Ovary (tissue), 9 donors: ENCODE results near the gene PDE3B. TPM values are rescaled to one million over a fixed set of nuclear protein-coding genes. Genes with fewer than 3 reads are reported as not detected.
"Not testable (repeated sequence)": the region's sequence is repeated elsewhere in the genome, so short reads cannot be mapped to it uniquely, and the experiment has no call there.

Source experiments
- DNase-seq, 5 donors: peaks; one replicate each; pipeline ENCODE4 v3.0.0-alpha.2; 2019 to 2020
- H3K27ac ChIP-seq, 2 donors: fragments of 200-600 bp; one replicate each; pipeline versions ENCODE4 v1.5.1 to v1.8.0; 2019 to 2022
- H3K27me3 ChIP-seq: fragments of 200-600 bp; one replicate; pipeline ENCODE4 v1.8.0; 2022
- H3K36me3 ChIP-seq: fragments of 200-600 bp; sonication (generic); one replicate; pipeline ENCODE4 v1.5.1; 2019
- H3K4me1 ChIP-seq: one replicate; pipeline ENCODE4 v1.8.1; 2013; ENCODE audit warnings: mild to moderate bottlenecking, moderate library complexity; ENCODE audit not compliant: insufficient read depth
- H3K4me3 ChIP-seq: fragments of 200-600 bp; sonication (generic); one replicate; pipeline ENCODE4 v1.5.1; 2017
- H3K9me3 ChIP-seq, 2 donors: fragments of 200-600 bp in 1 of 2; sonication (generic) in 1 of 2; one replicate each; pipeline versions ENCODE4 v1.5.1 to v1.8.1; 2013 to 2019; ENCODE audit warnings: mild to moderate bottlenecking in 1 of 2, moderate library complexity in 1 of 2
- EP300 ChIP-seq: sonication (generic); formaldehyde crosslinking; IDR thresholded peaks from one replicate; pipeline ENCODE4 v1.6.1; 2017; ENCODE audit warnings: antibody characterized with exemption
- POLR2A ChIP-seq: fragments of 450-650 bp; IDR thresholded peaks from one replicate; pipeline ENCODE4 v1.6.1; 2017; ENCODE audit warnings: antibody characterized with exemption, mild to moderate bottlenecking, moderate library complexity
- WGBS, 3 donors: extraction: QIAGEN DNeasy Blood & Tissue Kit in 1 of 3; methylation state at CpG; one replicate each; pipeline versions ENCODE4 v1.1.5 to v1.1.7; 2013 to 2017; 5-methylcytosine and 5-hydroxymethylcytosine counted together
- intact Hi-C, 4 donors: fragments of 100-400 bp; cut with DNase I; formaldehyde crosslinking; loops; one replicate each; pipeline versions ENCODE4 v1.11.0 to v1.15.1; 2022 to 2023
- polyA plus RNA-seq, 2 donors: library from polyadenylated mRNA; stranded (reverse); fragments of 200-250 nt in 1 of 2; fragments of 350-450 nt in 1 of 2; fragmentation: Illumina TruSeq in 1 of 2; extraction: RNeasy Lipid Tissue Mini Kit (QIAGEN cat#74804) in 1 of 2; gene quantifications; one replicate each; pipeline ENCODE4 v1.2.3, GENCODE V29; 2013 to 2014
- total RNA-seq, 7 donors: library from RNA; depleted of rRNA in 2 of 7; stranded (reverse); fragments of >200 nt in 2 of 7; fragmentation: NEBNext Ultra II Directional in 3 of 7; extraction: Animal tissue kit (Norgen Biotek cat#: 25700) in 3 of 7; gene quantifications; one replicate each; pipeline versions ENCODE4 v1.1.0 to v1.2.4, GENCODE V29; 2016 to 2023
- TF ChIP-seq, protein P1 (sequence below), 3 donors: fragments of 450-650 bp in 2 of 3; fragments of 200-600 bp in 1 of 3; IDR thresholded peaks; one replicate each; pipeline versions ENCODE4 v1.5.1 to v1.8.0; 2016 to 2022; ENCODE audit warnings: antibody characterized with exemption in 3 of 3, mild to moderate bottlenecking in 1 of 3
- donor health status: DM: no; HTN: no; CAD: no; lungs with moderate emphysema.
- donor health status: DM: no; HTN: no; CAD: no.
- donor health status: Bipolar disorder and iron deficiency.
- donor health status: DM: yes; HTN: yes; CAD: no.
- donor health status: DM: no; HTN: no; CAD: no.
- donor health status: DM: yes; HTN: yes; CAD: no.

PDE3B gene
- total and polyA plus RNA-seq, 9 donors, result 0.13 to 5.9 (median 1.2) TPM

DNA sequence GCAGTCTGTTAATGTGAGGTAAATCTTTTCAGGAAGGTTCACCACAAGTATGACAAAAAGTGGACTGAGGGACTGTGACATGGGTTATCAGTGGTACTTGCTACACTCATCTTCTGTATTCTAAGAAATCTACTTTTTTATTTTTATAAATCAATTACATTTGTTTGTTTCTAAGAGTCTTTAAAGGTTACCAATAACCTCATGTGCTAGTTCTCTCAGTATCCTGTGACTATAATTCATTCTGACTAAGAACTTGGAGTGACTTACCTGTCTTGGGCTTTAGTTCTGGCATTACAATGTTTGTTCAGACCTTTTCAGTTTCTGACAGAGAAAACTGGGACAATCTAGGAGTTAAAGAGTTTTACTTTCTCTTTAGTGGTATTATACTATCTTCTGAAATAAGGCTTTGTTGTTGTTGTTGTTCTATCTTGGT lies 108.4 kb downstream of the PDE3B start:
- no peaks in the 10 kb centered on the region for H3K27me3 ChIP-seq
- no peaks in the 10 kb centered on the region for H3K36me3 ChIP-seq
- intact Hi-C loops, result no loop called here
- H3K4me3 ChIP-seq, result no peak overlapping the region
- DNase-seq, result no peak
- no peaks in the 10 kb centered on the region for H3K4me1 ChIP-seq
- no peak for TF ChIP-seq EP300
- TF ChIP-seq POLR2A, result no peak
- TF ChIP-seq, protein P1, sequence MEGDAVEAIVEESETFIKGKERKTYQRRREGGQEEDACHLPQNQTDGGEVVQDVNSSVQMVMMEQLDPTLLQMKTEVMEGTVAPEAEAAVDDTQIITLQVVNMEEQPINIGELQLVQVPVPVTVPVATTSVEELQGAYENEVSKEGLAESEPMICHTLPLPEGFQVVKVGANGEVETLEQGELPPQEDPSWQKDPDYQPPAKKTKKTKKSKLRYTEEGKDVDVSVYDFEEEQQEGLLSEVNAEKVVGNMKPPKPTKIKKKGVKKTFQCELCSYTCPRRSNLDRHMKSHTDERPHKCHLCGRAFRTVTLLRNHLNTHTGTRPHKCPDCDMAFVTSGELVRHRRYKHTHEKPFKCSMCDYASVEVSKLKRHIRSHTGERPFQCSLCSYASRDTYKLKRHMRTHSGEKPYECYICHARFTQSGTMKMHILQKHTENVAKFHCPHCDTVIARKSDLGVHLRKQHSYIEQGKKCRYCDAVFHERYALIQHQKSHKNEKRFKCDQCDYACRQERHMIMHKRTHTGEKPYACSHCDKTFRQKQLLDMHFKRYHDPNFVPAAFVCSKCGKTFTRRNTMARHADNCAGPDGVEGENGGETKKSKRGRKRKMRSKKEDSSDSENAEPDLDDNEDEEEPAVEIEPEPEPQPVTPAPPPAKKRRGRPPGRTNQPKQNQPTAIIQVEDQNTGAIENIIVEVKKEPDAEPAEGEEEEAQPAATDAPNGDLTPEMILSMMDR (IDR thresholded peaks at IDR 0.05), result no peak
- no peaks in the 10 kb centered on the region for H3K9me3 ChIP-seq
- H3K27ac ChIP-seq, result no peak overlapping the region

DNA sequence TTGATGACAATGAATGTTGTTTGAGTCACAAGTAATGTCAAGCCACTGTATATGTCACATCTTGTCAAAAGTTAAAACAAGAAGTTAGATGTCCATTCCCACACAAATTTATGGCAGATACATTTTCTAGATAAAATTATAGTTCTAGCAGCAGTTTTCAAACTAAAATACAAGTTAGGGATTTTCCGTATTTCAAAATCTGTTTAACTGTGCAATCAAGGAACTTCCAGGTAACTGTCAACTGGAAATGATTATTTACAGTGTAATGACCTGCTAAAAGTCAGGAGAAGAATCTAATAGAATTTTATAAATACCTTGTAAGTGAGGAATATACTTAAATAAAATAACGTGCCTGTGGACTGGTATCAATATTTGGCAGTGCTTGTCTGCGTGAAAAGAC lies 111.5 kb downstream of the PDE3B start:
- no peak for DNase-seq
- 83 to 89% (median 87%) methylated on average over 3 of the region's 3 CpGs for WGBS, 3 donors
- Histone ChIP-seq H3K4me1 (no peaks in the 10 kb centered on the region), H3K4me3 (no peak overlapping the region), H3K9me3 (no peaks in the 10 kb centered on the region), H3K27ac (no peak overlapping the region), H3K36me3 (no peaks in the 10 kb centered on the region), H3K27me3 (no peaks in the 10 kb centered on the region)
- intact Hi-C loops, result no loop called here
- no peak for TF ChIP-seq EP300
- TF ChIP-seq, protein P1 (IDR thresholded peaks at IDR 0.05), result no peak
- TF ChIP-seq POLR2A, result no peak

DNA sequence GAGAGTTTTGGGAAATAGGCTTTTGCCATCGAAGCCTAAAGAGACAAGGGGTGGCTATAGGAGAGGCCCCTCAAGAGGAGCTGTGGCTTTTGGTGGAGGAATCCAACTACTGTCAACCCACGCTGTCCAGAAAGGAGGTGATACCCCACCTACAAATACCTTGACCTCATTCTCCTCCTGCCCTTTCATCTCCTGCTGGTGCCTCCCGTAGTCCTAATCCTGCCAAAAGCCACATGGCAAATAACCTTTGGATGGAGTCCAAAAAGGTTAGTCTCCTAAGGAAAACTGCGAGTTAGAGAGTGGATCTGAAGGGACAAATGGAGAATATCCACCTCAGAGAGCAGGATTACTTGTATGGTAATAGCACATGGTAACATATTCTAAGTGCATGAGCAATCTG lies 112.7 kb downstream of the PDE3B start:
- Histone ChIP-seq H3K27me3 (no peaks in the 10 kb centered on the region), H3K4me1 (no peaks in the 10 kb centered on the region), H3K27ac (no peak overlapping the region), H3K9me3 (no peaks in the 10 kb centered on the region), H3K4me3 (no peak overlapping the region), H3K36me3 (no peaks in the 10 kb centered on the region)
- DNase-seq, result no peak
- intact Hi-C loops, result no loop called here
- no peak for TF ChIP-seq POLR2A
- TF ChIP-seq EP300, result no peak
- TF ChIP-seq, protein P1 (IDR thresholded peaks at IDR 0.05), result no peak
- WGBS, 3 donors, result 79 to 82% (median 80%) methylated on average over 4 of the region's 4 CpGs

DNA sequence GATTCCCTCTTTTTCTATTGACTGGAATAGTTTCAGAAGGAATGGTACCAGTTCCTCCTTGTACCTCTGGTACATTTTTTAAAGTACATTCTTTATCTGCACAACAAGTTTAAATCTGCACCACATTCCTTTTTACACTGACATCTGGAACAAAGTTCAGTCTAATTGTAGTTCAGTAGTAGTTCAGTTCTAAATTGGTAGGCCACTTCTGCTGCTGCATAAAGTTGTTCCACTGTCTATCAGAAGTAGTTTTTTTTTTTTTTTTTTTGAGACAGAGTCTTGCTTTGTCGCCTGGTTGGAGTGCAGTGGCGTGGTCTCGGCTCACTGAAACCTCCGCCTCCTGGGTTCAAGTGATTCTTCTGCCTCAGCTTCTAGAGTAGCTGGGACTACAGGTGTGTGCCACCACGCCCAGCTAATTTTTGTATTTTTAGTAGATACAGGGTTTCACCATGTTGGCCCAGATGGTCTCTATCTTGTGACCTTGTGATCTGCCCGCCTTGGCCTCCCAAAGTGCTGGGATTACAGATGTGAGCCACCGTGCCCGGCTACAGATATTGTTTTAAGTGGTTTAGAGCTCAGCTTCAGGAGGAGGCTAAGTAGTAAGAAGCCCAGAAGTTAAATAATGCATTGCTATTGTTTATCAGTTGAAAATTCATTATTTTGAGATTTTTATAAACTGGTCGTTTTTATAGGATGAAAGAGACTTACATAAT lies 115.9 kb downstream of the PDE3B start:
- DNase-seq, H3K27me3 ChIP-seq, H3K9me3 ChIP-seq, H3K27ac ChIP-seq, H3K4me1 ChIP-seq, H3K36me3 ChIP-seq, H3K4me3 ChIP-seq, intact Hi-C loops: not testable (repeated sequence)
- 81 to 90% (median 83%) methylated on average over 9 of the region's 9 CpGs for WGBS, 3 donors

DNA sequence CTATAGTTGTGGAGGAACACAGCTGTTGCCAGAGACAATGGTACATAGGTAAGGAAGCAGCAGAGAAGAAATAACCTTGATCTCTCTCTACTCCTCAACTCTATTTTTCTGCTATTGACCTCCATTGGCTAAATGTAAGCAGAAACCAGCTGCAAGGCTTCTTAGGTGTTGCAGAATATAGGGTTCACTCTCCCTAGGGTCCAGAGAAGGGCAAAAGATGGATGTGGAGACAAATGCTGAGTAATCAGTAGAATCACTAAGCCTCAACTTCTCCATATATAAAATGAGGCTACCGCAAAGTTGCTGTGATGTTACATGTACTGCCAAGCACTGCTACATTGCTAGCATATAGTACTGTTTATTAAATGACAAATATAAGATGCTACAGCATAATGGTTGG lies 120.6 kb downstream of the PDE3B start:
- no peak for DNase-seq
- Histone ChIP-seq H3K4me3 (no peak overlapping the region), H3K9me3 (no peaks in the 10 kb centered on the region), H3K4me1 (no peaks in the 10 kb centered on the region), H3K27ac (no peak overlapping the region), H3K27me3 (no peaks in the 10 kb centered on the region), H3K36me3 (no peaks in the 10 kb centered on the region)
- no peak for TF ChIP-seq POLR2A
- TF ChIP-seq EP300, result no peak
- TF ChIP-seq, protein P1 (IDR thresholded peaks at IDR 0.05), result no peak
- 100% methylated on average over 1 of the region's 1 CpG for WGBS, 3 donors
- intact Hi-C loops, result no loop called here
